H1 (cell line): Measurements from ENCODE around the gene TREM1. TPM values are rescaled to one million over a fixed set of nuclear protein-coding genes. Genes with fewer than 3 reads are reported as not detected.

Experiments used
- KDM1A ChIP-seq: fragments of 200-600, 300-600 bp; sonication (generic); IDR thresholded peaks from 2 replicates; pipeline ENCODE4 v1.7.1; 2016; ENCODE audit warnings: mild to moderate bottlenecking, low read length, borderline replicate concordance
- SIX5 ChIP-seq: IDR thresholded peaks from 2 replicates; pipeline ENCODE4 v1.6.1; 2011; ENCODE audit warnings: mild to moderate bottlenecking, low read depth, low read length
- TBP ChIP-seq: IDR thresholded peaks from 2 replicates; pipeline ENCODE4 v1.6.1; 2011; ENCODE audit warnings: low read depth, low read length, improper control_type of control experiment
- TCF12 ChIP-seq: IDR thresholded peaks from 2 replicates; pipeline ENCODE4 v1.6.1; 2011; ENCODE audit warnings: low read depth, mild to moderate bottlenecking, low read length
- polyA plus RNA-seq, 7 experiments: library from polyadenylated mRNA; depleted of rRNA in 3 of 7; stranded (reverse) in 5 of 7; unstranded in 2 of 7; fragments of >200 nt in 5 of 7; fragments of 200-250 nt in 2 of 7; gene quantifications; 1 replicate in 5 of 7; 2 replicates in 1 of 7; 4 replicates in 1 of 7; pipeline versions ENCODE4 v1.2.1 to v1.2.3, GENCODE V29; 2011 to 2013; ENCODE audit warnings: missing spikeins in 2 of 7, mixed read lengths in 2 of 7
- total RNA-seq: library from RNA; stranded (reverse); fragmentation: NEBNext Ultra II Directional; extraction: Animal tissue kit (Norgen Biotek cat#: 25700); gene quantifications from 2 replicates; pipeline ENCODE4 v1.2.1, GENCODE V29; 2021
- TF ChIP-seq, protein P1 (sequence below): IDR thresholded peaks from 2 replicates; pipeline ENCODE4 v1.6.1; 2012; ENCODE audit warnings: inconsistent platforms

Gene TREM1
- total and polyA plus RNA-seq, 2 of the 8 experiments (the other 6 are each of a cell fraction or from before 2014, with no cell fraction given) = not detected

GRCh38 chr6:41332241-41332640 lies 45.8 kb upstream of the TREM1 start (continued):
- TF ChIP-seq TCF12 (no peak), KDM1A (no peak), TBP (no peak), SIX5 (no peak)
- TF ChIP-seq, protein P1, sequence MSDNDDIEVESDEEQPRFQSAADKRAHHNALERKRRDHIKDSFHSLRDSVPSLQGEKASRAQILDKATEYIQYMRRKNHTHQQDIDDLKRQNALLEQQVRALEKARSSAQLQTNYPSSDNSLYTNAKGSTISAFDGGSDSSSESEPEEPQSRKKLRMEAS = no peak
